ENCODE results near the gene PTPDC1.

The PTPDC1 gene

DNA sequence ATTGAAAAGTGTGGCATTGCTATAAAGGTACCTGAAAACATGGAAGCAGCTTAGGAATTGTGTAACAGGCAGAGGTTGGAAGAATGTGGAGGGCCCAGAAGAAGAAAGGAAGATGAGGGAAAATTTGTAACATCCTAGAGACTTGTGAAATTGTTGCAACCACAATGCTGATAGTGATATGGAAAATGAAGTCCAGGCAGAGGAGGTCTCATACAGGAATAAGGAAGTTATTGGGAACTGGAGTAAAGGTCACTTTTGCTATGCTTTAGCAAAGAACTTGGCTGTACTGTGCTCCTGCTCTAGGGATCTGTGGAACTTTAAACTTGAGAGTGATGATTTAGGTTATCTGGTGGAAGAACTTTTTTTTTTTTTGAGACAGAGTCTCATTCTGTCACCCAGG lies 43.5 kb downstream of the PTPDC1 start:
- Histone ChIP-seq H3K27me3 (ENCODE audit: control insufficient read depth, insufficient read depth, low read length) (no peaks in the 10 kb centered on the region), H3K9me3 (ENCODE audit: control insufficient read depth, low read depth, low read length) (peaks cover 6% of the 10 kb centered on the region), H3K9ac (ENCODE audit: low read length) (no peak overlapping the region), H3K4me1 (ENCODE audit: control insufficient read depth, low read depth, low read length) (no peaks in the 10 kb centered on the region), H3K27ac (ENCODE audit: low read length) (no peak overlapping the region), H3K36me3 (ENCODE audit: control insufficient read depth, low read depth, low read length) (no peaks in the 10 kb centered on the region), H3K4me3 (ENCODE audit: low read length) (no peak overlapping the region)

DNA sequence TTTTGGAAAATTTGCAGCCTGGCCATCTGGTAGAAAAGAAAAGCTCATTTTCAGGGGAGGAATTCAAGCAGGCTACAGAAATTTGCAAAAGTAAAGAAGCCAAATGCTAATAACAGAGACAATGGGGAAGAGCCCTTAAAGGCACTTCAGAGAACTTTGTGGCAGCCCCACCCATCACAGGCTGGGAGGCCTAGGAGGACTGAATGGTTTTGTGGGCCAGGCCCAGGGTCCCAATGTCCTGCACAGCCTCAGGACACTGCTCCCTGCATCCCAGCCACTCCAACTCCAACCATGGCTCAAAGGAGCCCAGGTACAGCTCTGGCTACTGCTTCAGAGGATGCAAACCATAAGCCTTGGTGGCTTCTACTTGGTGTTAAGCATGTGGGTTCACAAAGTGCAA lies 44.3 kb downstream of the PTPDC1 start:
- H3K36me3 ChIP-seq (ENCODE audit: control insufficient read depth, low read depth, low read length): no peaks in the 10 kb centered on the region
- peaks cover 6% of the 10 kb centered on the region for H3K9me3 ChIP-seq (ENCODE audit: control insufficient read depth, low read depth, low read length)
- H3K4me3 ChIP-seq (ENCODE audit: low read length): no peak overlapping the region
- H3K27ac ChIP-seq (ENCODE audit: low read length): no peak overlapping the region
- no peaks in the 10 kb centered on the region for H3K4me1 ChIP-seq (ENCODE audit: control insufficient read depth, low read depth, low read length)
- H3K27me3 ChIP-seq (ENCODE audit: control insufficient read depth, insufficient read depth, low read length): no peaks in the 10 kb centered on the region
- no peak overlapping the region for H3K9ac ChIP-seq (ENCODE audit: low read length)

DNA sequence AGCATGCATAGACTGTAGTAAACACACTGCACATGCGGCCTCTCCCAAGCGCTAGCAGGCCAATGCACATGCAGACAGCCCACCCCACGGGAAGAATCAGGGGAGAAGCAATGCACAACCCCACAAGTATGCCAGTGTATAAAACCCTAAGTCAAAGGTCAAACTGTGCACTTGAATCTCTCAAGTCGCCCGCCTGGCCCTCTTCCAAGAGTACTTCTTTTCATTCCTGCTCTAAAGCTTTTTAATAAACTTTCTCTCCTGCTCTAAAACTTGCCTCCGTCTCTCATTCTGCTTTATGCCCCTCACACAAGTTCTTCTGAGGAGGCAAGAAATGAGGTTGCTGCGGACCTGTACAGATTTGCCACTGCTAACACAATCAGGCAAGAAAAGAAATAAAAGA lies 50.4 kb downstream of the PTPDC1 start:
- H3K36me3 ChIP-seq (ENCODE audit: control insufficient read depth, low read depth, low read length): no peaks in the 10 kb centered on the region
- H3K27ac ChIP-seq (ENCODE audit: low read length): no peak overlapping the region
- H3K9ac ChIP-seq (ENCODE audit: low read length): no peak overlapping the region
- no peaks in the 10 kb centered on the region for H3K9me3 ChIP-seq (ENCODE audit: control insufficient read depth, low read depth, low read length)
- H3K4me1 ChIP-seq (ENCODE audit: control insufficient read depth, low read depth, low read length): no peaks in the 10 kb centered on the region
- no peaks in the 10 kb centered on the region for H3K27me3 ChIP-seq (ENCODE audit: control insufficient read depth, insufficient read depth, low read length)
- no peak overlapping the region for H3K4me3 ChIP-seq (ENCODE audit: low read length)

DNA sequence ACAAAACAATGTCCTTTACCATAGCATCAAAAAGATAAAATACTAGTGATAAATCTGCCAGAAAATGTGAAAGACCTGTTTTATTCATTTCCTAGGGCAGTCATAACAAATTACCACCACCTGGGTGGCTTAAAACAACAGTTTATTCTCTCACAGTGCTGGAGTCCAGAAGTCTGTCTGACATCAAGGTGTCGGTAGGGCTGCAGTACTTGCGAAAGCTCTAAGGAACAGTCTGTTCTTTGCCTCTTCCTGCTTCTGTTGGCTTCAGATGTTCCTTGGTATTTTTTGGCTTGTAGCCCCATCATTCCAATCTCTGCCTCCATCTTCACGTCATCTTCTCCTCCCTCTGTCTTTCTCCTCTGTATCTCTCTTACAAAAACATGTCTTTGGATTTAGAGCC lies 51.0 kb downstream of the PTPDC1 start:
- H3K27ac ChIP-seq (ENCODE audit: low read length): no peak overlapping the region
- no peaks in the 10 kb centered on the region for H3K4me1 ChIP-seq (ENCODE audit: control insufficient read depth, low read depth, low read length)
- no peaks in the 10 kb centered on the region for H3K27me3 ChIP-seq (ENCODE audit: control insufficient read depth, insufficient read depth, low read length)
- H3K36me3 ChIP-seq (ENCODE audit: control insufficient read depth, low read depth, low read length): no peaks in the 10 kb centered on the region
- no peak overlapping the region for H3K4me3 ChIP-seq (ENCODE audit: low read length)
- no peak overlapping the region for H3K9ac ChIP-seq (ENCODE audit: low read length)
- no peaks in the 10 kb centered on the region for H3K9me3 ChIP-seq (ENCODE audit: control insufficient read depth, low read depth, low read length)

DNA sequence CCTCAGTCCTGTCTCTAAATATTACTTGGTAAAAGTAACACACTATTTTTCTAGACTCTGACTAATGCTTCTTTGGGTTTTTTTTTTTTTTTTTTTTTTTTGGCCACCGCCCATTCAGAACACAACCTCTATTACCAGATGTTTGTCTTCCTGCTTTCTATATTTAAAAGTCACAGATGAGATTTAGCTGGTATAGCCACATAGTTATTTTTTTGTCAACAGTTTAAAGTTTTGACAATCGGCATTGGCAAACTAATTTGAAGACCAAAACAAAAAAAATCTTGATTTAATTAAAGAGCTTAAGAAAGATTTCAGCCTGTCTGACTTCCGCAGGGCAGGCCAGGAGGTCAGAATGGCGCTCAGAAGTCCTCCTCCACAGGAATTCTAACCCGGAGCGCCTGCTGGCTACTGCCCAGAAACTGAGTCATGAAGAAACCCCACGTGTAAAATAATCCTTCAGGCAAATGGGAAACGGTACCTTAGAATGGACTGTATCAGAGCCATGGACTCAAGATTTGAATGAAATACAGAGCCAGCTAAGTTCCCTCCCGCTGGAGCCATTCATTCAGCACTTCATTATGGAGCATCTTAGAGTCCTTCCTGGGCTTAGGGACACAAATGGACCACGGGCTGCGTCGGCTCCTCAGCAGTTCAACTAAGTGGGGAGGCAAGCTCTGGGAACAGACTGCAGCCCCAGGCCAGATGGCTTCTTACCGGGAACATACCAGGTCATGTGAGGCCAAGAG lies 55.6 kb downstream of the PTPDC1 start:
- H3K4me3 ChIP-seq (ENCODE audit: low read length): no peak overlapping the region
- H3K36me3 ChIP-seq (ENCODE audit: control insufficient read depth, low read depth, low read length): no peaks in the 10 kb centered on the region
- H3K27ac ChIP-seq (ENCODE audit: low read length): no peak overlapping the region
- H3K9ac ChIP-seq (ENCODE audit: low read length): no peak overlapping the region
- no peaks in the 10 kb centered on the region for H3K9me3 ChIP-seq (ENCODE audit: control insufficient read depth, low read depth, low read length)
- no peaks in the 10 kb centered on the region for H3K4me1 ChIP-seq (ENCODE audit: control insufficient read depth, low read depth, low read length)
- no peaks in the 10 kb centered on the region for H3K27me3 ChIP-seq (ENCODE audit: control insufficient read depth, insufficient read depth, low read length)

DNA sequence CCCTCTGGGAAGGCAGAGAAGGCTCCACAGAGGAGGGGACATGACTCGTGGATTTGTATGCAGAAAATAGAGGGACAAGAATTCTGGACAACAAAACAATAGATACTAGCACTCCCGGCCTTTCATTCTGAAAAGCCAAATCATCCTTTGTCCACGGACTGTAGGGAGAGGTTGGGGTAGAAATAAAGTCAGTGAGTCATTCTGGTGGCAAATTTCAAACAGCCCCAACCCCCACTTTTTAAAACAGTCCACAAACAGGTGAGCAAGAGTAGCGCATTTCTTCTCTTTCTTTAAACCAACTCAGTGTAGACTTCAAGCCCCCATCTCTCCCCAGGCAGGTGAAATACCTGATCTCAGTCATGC lies 56.1 kb downstream of the PTPDC1 start:
- H3K27ac ChIP-seq (ENCODE audit: low read length): no peak overlapping the region
- no peaks in the 10 kb centered on the region for H3K9me3 ChIP-seq (ENCODE audit: control insufficient read depth, low read depth, low read length)
- no peaks in the 10 kb centered on the region for H3K27me3 ChIP-seq (ENCODE audit: control insufficient read depth, insufficient read depth, low read length)
- no peak overlapping the region for H3K4me3 ChIP-seq (ENCODE audit: low read length)
- H3K9ac ChIP-seq (ENCODE audit: low read length): no peak overlapping the region
- no peaks in the 10 kb centered on the region for H3K36me3 ChIP-seq (ENCODE audit: control insufficient read depth, low read depth, low read length)
- no peaks in the 10 kb centered on the region for H3K4me1 ChIP-seq (ENCODE audit: control insufficient read depth, low read depth, low read length)

DNA sequence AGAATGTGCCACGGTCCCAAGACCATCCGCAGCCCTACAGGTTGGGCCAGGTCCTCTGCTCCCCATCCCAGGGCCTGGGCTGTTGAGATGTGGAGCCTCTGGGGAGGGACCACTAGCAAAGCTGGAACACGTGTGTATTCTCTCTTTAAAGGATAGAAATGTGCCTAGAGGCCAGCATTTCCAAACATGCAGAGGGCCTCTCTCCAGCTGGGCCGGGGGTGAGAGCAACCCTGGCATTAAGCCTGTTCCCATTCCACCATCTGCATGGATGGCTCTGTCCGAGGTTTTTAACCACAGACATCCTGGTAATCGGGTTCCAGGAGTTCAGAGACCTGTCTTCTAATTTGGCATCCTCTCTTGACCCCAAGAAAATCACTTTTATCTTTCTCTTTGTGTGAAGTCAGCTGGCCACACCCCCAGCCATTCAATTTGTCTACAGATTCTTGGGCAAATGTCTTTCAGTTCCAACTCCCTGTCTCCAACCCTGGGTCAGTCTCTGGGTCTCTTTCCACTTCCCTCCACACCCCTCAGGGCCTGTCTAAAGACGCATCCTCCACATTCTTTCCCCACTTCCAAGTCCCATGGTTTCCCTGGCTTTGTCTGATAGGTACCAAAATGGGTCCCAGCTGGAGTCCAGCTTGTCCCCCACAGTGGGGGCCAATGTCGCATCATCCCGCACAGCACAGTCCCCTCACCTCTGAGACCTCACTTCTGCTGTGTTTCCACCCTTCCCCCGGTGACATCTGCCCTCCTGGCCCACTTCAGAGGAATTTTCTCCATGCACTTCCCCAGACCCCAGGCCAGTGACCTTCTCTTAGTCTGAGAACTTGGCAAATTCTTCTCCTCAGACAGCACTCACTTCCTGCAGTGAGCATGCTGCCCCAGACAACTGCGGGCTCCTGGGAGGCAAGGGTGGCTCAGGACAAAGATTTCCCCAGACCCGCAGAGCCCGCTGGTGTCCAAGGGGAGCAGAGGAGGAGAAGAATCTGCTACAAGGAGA lies 56.8 kb downstream of the PTPDC1 start:
- H3K9me3 ChIP-seq (ENCODE audit: control insufficient read depth, low read depth, low read length): no peaks in the 10 kb centered on the region
- no peak overlapping the region for H3K27ac ChIP-seq (ENCODE audit: low read length)
- no peaks in the 10 kb centered on the region for H3K36me3 ChIP-seq (ENCODE audit: control insufficient read depth, low read depth, low read length)
- no peak overlapping the region for H3K4me3 ChIP-seq (ENCODE audit: low read length)
- no peaks in the 10 kb centered on the region for H3K27me3 ChIP-seq (ENCODE audit: control insufficient read depth, insufficient read depth, low read length)
- H3K4me1 ChIP-seq (ENCODE audit: control insufficient read depth, low read depth, low read length): no peaks in the 10 kb centered on the region
- H3K9ac ChIP-seq (ENCODE audit: low read length): no peak overlapping the region

DNA sequence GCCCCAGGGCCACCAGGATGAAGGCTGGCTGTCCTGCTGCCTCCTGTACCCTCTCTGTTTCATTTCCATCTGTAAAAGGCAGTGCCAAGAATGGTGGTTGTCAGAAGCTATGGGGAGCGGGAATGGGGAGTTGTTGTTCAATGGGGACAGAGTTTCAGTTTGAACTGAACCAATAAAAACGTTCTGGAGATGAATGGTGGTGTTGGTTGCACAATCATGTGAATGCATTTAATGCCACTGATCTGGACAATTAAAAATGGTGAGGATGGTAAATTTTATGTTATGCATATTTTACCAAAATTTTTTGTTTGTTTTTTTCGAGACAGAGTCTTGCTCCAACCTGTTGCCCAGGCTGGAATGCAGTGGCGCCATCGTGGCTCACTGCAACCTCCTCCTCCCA lies 58.1 kb downstream of the PTPDC1 start:
- Histone ChIP-seq H3K4me3 (ENCODE audit: low read length) (no peak overlapping the region), H3K4me1 (ENCODE audit: control insufficient read depth, low read depth, low read length) (no peaks in the 10 kb centered on the region), H3K9me3 (ENCODE audit: control insufficient read depth, low read depth, low read length) (no peaks in the 10 kb centered on the region), H3K27ac (ENCODE audit: low read length) (no peak overlapping the region), H3K27me3 (ENCODE audit: control insufficient read depth, insufficient read depth, low read length) (no peaks in the 10 kb centered on the region), H3K9ac (ENCODE audit: low read length) (no peak overlapping the region), H3K36me3 (ENCODE audit: control insufficient read depth, low read depth, low read length) (no peaks in the 10 kb centered on the region)

DNA sequence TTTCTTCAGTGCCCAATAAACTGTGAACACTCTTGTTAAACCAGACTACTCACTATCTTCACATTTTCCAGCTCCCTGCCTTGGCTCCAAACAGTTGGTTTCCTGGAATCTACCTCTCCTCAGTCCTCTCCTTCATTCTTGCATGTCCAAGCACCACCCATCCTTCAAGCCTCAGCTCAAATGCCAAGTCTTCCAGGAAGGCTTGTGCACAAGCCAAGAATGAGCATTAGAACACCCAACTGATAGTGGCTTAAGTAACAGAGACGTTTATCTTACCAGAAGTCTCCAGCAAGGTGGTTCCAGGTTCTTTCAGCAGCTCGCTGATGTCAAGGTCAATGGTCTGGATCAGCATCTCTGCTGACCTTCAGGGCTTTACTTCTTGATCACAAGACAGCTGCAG lies 60.1 kb downstream of the PTPDC1 start:
- Histone ChIP-seq H3K27me3 (ENCODE audit: control insufficient read depth, insufficient read depth, low read length) (no peaks in the 10 kb centered on the region), H3K9ac (ENCODE audit: low read length) (no peak overlapping the region), H3K4me1 (ENCODE audit: control insufficient read depth, low read depth, low read length) (peaks cover 2% of the 10 kb centered on the region), H3K9me3 (ENCODE audit: control insufficient read depth, low read depth, low read length) (no peaks in the 10 kb centered on the region), H3K27ac (ENCODE audit: low read length) (no peak overlapping the region), H3K4me3 (ENCODE audit: low read length) (no peak overlapping the region), H3K36me3 (ENCODE audit: control insufficient read depth, low read depth, low read length) (no peaks in the 10 kb centered on the region)

DNA sequence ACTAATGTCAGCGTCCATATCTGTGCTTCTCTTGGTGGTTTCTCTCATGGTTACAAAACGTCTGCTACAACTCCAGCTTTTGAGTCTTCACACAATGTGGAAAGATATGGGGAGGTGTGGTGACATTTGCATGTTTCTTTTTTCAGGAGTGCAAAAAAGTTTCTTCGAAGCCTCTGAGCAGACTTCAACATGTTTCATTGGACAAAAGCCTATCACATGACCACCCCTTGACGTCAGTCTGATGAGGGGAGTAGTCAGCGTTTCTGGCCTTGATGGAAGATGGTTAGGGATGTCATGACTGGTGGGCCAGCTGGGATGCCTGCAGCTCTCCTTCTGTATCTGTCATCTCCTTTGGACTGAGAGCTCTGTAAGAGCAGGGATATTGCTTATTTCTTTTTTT lies 61.4 kb downstream of the PTPDC1 start:
- no peaks in the 10 kb centered on the region for H3K27me3 ChIP-seq (ENCODE audit: control insufficient read depth, insufficient read depth, low read length)
- H3K27ac ChIP-seq (ENCODE audit: low read length): no peak overlapping the region
- H3K4me1 ChIP-seq (ENCODE audit: control insufficient read depth, low read depth, low read length): peaks cover 13% of the 10 kb centered on the region

DNA sequence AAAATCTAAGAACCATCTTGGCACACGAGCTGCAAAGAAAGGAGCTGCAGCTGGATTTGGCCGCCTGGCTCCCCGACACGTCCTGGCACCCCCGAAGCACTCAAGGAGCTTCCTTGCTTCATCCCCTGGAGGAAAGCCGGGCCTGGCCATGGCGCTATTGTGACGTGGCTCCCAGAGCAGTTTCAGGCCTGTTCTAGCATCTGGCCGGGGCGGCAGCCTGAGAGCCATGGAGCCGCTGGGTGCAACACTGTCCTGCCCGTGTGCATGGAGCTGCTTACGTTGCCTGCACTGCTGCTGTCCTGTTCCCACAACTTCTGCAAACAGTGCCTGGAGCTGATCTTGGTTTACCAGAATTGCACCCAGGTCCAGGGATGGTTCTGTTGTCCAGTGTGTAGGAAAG lies 63.5 kb downstream of the PTPDC1 start:
- Histone ChIP-seq H3K36me3 (ENCODE audit: control insufficient read depth, low read depth, low read length) (no peaks in the 10 kb centered on the region), H3K4me3 (ENCODE audit: low read length) (no peak overlapping the region), H3K9ac (ENCODE audit: low read length) (no peak overlapping the region), H3K9me3 (ENCODE audit: control insufficient read depth, low read depth, low read length) (no peaks in the 10 kb centered on the region), H3K4me1 (ENCODE audit: control insufficient read depth, low read depth, low read length) (peaks cover 17% of the 10 kb centered on the region), H3K27ac (ENCODE audit: low read length) (no peak overlapping the region), H3K27me3 (ENCODE audit: control insufficient read depth, insufficient read depth, low read length) (no peaks in the 10 kb centered on the region)

More for the DNA sequence above, 61.4 kb downstream of the PTPDC1 start:
- H3K9ac ChIP-seq (ENCODE audit: low read length): no peak overlapping the region
- H3K4me3 ChIP-seq (ENCODE audit: low read length): no peak overlapping the region
- H3K36me3 ChIP-seq (ENCODE audit: control insufficient read depth, low read depth, low read length): no peaks in the 10 kb centered on the region
- no peaks in the 10 kb centered on the region for H3K9me3 ChIP-seq (ENCODE audit: control insufficient read depth, low read depth, low read length)
